GM15510 (cell line): ENCODE data around the gene FGD5.

Source experiments
- POLR2A ChIP-seq: IDR thresholded peaks from 3 replicates; pipeline ENCODE4 v1.6.1; 2011; ENCODE audit warnings: borderline replicate concordance; ENCODE audit not compliant: insufficient read length; ENCODE audit errors: extremely low read depth

FGD5 gene

GRCh38 chr3:14976317-14976716 is 157.6 kb downstream of the FGD5 start:
- TF ChIP-seq POLR2A: no peak

- no peak for TF ChIP-seq POLR2A
These were observed 161.9 kb downstream of the FGD5 start for GRCh38 chr3:14980689-14981088.
